HepG2 (cell line): ENCODE measurements around the gene SERP1. TPM values are rescaled to one million over a fixed set of nuclear protein-coding genes. Genes with fewer than 3 reads are reported as not detected.

Experiments
- CCAR2 ChIP-seq: fragments of 200-400 bp; formaldehyde crosslinking; optimal IDR thresholded peaks from 2 replicates; pipeline ENCODE3; 2018; ENCODE audit warnings: low read depth, mild to moderate bottlenecking, low read length, moderate library complexity
- MXD3 ChIP-seq: IDR thresholded peaks from 2 replicates; pipeline ENCODE4 v1.6.1; 2016; ENCODE audit warnings: mild to moderate bottlenecking, missing biosample characterization, missing genetic modification reagents
- NBN ChIP-seq: fragments of 450-650 bp; conservative IDR thresholded peaks from 2 replicates; pipeline ENCODE4 v1.6.1; 2017
- NR2F2 ChIP-seq: IDR thresholded peaks from 2 replicates; pipeline ENCODE4 v1.6.1; 2012; ENCODE audit warnings: low read depth, inconsistent platforms, borderline replicate concordance
- REPIN1 ChIP-seq: sonication (generic); formaldehyde crosslinking; IDR thresholded peaks from 2 replicates; pipeline ENCODE4 v1.8.0; 2022; ENCODE audit warnings: missing genetic modification reagents, low read depth, mild to moderate bottlenecking, borderline replicate concordance
- SNAI1 ChIP-seq: sonication (generic); formaldehyde crosslinking; IDR thresholded peaks from 2 replicates; pipeline ENCODE4 v1.5.0; 2020; ENCODE audit warnings: mild to moderate bottlenecking, missing genetic modification reagents, borderline replicate concordance
- SP4 ChIP-seq: sonication (generic); formaldehyde crosslinking; IDR thresholded peaks from 2 replicates; pipeline ENCODE4 v1.8.1; 2023; ENCODE audit warnings: mild to moderate bottlenecking, missing genetic modification reagents
- STAG1 ChIP-seq: sonication (generic); formaldehyde crosslinking; IDR thresholded peaks from 2 replicates; pipeline ENCODE4 v1.4.0; 2020; ENCODE audit warnings: missing genetic modification reagents
- ZBTB8A ChIP-seq: sonication (generic); formaldehyde crosslinking; IDR thresholded peaks from 2 replicates; pipeline ENCODE4 v1.4.0; 2020; ENCODE audit warnings: mild to moderate bottlenecking, low read depth, missing genetic modification reagents, borderline replicate concordance
- ZNF282 ChIP-seq: fragments of 450-650 bp; IDR thresholded peaks from 2 replicates; pipeline ENCODE4 v1.6.1; 2018; ENCODE audit not compliant: partially characterized antibody
- ZNF296 ChIP-seq: sonication (generic); formaldehyde crosslinking; conservative IDR thresholded peaks from 2 replicates; pipeline ENCODE4 v1.5.0; 2020; ENCODE audit warnings: mild to moderate bottlenecking, missing genetic modification reagents
- ZNF510 ChIP-seq: sonication (generic); formaldehyde crosslinking; IDR thresholded peaks from 2 replicates; pipeline ENCODE4 v1.4.0; 2020; ENCODE audit warnings: low read depth, mild to moderate bottlenecking, missing genetic modification reagents
- ZNF577 ChIP-seq: sonication (generic); formaldehyde crosslinking; IDR thresholded peaks from 2 replicates; pipeline ENCODE4 v1.4.0; 2020; ENCODE audit warnings: mild to moderate bottlenecking, low read depth, missing genetic modification reagents, borderline replicate concordance
- ZNF598 ChIP-seq: sonication (generic); formaldehyde crosslinking; IDR thresholded peaks from 2 replicates; pipeline ENCODE4 v1.5.1; 2020; ENCODE audit warnings: mild to moderate bottlenecking, missing genetic modification reagents, borderline replicate concordance
- polyA plus RNA-seq, 8 experiments: library from polyadenylated mRNA; depleted of rRNA in 3 of 8; stranded (reverse) in 7 of 8; unstranded in 1 of 8; fragments of >200 nt; fragmentation: Illumina TruSeq in 4 of 8; extraction: Trizol in 4 of 8; gene quantifications; 2 replicates each; pipeline versions ENCODE4 v1.2.1 to v1.2.3, GENCODE V29; 2011 to 2016; ENCODE audit warnings: low read depth in 4 of 8, missing spikeins in 1 of 8, mixed read lengths in 1 of 8; ENCODE audit not compliant: insufficient read depth in 1 of 8
- total RNA-seq, 5 experiments: library from RNA; depleted of rRNA; stranded (reverse); fragments of >200 nt; fragmentation: Illumina TruSeq; extraction: Trizol; gene quantifications; 2 replicates each; pipeline ENCODE4 v1.2.3, GENCODE V29; 2016; ENCODE audit warnings: low read depth in 1 of 5

Gene SERP1
- total and polyA plus RNA-seq, 2 of the 13 experiments (the other 11 are each of a cell fraction or from before 2014, with no cell fraction given), result 61.2 to 95.0 TPM

GRCh38 chr3:150547045-150547741, 897 bp upstream of the SERP1 start (continued):
- TF ChIP-seq CCAR2 (no peak), REPIN1 (no peak), ZNF296 (CRISPR knock-in tag) (no peak), NR2F2 (0 out of 2 replicates have a peak, but pooled peaks have one; percentile 10), ZBTB8A (no peak), ZNF577 (CRISPR knock-in tag) (no peak), ZNF510 (CRISPR knock-in tag) (no peak), NBN (no peak), ZNF598 (CRISPR knock-in tag) (no peak), MXD3 (CRISPR knock-in tag) (no peak), SP4 (CRISPR knock-in tag) (no peak), ZNF282 (no peak), SNAI1 (CRISPR knock-in tag) (0 out of 2 replicates have a peak, but pooled peaks have one; percentile 12), STAG1 (CRISPR knock-in tag) (no peak)
- TF ChIP-seq, all 625 proteins: peak for 7
